HG02763 (cell line): ENCODE measurements around the gene USP17L21.
"Not testable (repeated sequence)": the region's sequence is repeated elsewhere in the genome, so short reads cannot be mapped to it uniquely, and the experiment has no call there.

ENCODE experiments used
- ATAC-seq: cut with Tn5 transposase; IDR thresholded peaks from one replicate; pipeline ENCODE4 v1.9.1; 2021; ENCODE audit warnings: mild to moderate bottlenecking, moderate library complexity; ENCODE audit not compliant: unreplicated experiment

USP17L21 gene, protein sequence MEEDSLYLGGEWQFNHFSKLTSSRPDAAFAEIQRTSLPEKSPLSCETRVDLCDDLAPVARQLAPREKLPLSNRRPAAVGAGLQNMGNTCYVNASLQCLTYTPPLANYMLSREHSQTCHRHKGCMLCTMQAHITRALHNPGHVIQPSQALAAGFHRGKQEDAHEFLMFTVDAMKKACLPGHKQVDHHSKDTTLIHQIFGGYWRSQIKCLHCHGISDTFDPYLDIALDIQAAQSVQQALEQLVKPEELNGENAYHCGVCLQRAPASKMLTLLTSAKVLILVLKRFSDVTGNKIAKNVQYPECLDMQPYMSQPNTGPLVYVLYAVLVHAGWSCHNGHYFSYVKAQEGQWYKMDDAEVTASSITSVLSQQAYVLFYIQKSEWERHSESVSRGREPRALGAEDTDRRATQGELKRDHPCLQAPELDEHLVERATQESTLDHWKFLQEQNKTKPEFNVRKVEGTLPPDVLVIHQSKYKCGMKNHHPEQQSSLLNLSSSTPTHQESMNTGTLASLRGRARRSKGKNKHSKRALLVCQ

DNA sequence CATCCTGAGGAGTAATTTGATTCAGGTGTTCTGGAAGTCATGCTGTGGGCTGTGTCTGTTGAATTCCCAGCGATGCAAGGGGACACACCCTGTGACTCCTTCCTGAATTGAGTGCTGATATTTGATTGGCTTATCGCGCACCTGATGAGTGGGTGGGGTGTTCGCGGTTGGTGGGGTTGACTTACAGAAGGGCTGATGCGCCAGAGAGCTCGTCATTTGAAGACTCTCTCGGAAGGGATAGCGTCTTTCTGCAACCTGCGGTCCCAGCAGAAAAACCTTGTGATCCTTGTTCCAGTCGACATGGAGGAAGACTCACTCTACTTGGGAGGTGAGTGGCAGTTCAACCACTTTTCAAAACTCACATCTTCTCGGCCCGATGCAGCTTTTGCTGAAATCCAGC is at the start of gene USP17L21:
TSS of gene USP17L21 (plus strand) at position 301 of the 400 bp plus-strand sequence. CDS start at position 301, 0 bp downstream.
- ATAC-seq = not testable (repeated sequence)

DNA sequence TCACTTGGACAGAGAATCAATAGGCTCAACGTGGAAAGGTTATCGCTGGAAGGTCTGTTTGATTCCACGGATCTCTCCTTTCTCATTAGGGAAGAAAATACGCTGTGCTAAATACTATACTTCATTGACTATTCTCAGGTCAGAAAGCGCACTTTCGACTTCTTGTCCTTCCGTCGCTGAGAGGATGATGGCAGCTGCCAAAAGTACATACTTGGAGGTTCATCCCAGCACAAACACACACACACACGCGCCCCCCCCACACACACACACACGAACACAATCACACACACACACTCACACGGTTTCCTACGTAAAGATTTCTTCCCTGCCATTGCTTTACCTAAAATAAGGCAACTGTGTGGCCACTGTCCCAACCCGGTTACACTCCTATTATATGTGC is 48.0 kb upstream of the USP17L21 start:
- not testable (repeated sequence) for ATAC-seq

DNA sequence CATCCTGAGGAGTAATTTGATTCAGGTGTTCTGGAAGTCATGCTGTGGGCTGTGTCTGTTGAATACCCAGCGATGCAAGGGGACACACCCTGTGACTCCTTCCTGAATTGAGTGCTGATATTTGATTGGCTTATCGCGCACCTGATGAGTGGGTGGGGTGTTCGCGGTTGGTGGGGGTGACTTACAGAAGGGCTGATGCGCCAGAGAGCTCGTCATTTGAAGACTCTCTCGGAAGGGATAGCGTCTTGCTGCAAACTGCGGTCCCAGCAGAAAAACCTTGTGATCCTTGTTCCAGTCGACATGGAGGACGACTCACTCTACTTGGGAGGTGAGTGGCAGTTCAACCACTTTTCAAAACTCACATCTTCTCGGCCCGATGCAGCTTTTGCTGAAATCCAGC is 47.6 kb upstream of the USP17L21 start, which contains the start of gene USP17L11:
TSS of gene USP17L11 (plus strand) at position 301 of the 400 bp plus-strand sequence. CDS start at position 301, 0 bp downstream.
- ATAC-seq = not testable (repeated sequence)

DNA sequence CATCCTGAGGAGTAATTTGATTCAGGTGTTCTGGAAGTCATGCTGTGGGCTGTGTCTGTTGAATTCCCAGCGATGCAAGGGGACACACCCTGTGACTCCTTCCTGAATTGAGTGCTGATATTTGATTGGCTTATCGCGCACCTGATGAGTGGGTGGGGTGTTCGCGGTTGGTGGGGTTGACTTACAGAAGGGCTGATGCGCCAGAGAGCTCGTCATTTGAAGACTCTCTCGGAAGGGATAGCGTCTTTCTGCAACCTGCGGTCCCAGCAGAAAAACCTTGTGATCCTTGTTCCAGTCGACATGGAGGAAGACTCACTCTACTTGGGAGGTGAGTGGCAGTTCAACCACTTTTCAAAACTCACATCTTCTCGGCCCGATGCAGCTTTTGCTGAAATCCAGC is 42.8 kb upstream of the USP17L21 start, which contains the start of gene USP17L12:
TSS of gene USP17L12 (plus strand) at position 301 of the 400 bp plus-strand sequence. CDS start at position 301, 0 bp downstream.
- ATAC-seq = not testable (repeated sequence)

DNA sequence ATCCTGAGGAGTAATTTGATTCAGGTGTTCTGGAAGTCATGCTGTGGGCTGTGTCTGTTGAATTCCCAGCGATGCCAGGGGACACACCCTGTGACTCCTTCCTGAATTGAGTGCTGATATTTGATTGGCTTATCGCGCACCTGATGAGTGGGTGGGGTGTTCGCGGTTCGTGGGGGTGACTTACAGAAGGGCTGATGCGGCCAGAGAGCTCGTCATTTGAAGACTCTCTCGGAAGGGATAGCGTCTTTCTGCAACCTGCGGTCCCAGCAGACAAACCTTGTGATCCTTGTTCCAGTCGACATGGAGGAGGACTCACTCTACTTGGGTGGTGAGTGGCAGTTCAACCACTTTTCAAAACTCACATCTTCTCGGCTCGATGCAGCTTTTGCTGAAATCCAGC is 38.1 kb upstream of the USP17L21 start, which contains the start of gene USP17L13:
TSS of gene USP17L13 (plus strand) at position 301 of the 400 bp plus-strand sequence. CDS start at position 301, 0 bp downstream.
- ATAC-seq = not testable (repeated sequence)

DNA sequence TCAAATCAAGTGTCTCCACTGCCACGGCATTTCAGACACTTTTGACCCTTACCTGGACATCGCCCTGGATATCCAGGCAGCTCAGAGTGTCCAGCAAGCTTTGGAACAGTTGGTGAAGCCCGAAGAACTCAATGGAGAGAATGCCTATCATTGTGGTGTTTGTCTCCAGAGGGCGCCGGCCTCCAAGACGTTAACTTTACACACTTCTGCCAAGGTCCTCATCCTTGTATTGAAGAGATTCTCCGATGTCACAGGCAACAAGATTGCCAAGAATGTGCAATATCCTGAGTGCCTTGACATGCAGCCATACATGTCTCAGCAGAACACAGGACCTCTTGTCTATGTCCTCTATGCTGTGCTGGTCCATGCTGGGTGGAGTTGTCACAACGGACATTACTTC is 32.4 kb upstream of the USP17L21 start:
- not testable (repeated sequence) for ATAC-seq

DNA sequence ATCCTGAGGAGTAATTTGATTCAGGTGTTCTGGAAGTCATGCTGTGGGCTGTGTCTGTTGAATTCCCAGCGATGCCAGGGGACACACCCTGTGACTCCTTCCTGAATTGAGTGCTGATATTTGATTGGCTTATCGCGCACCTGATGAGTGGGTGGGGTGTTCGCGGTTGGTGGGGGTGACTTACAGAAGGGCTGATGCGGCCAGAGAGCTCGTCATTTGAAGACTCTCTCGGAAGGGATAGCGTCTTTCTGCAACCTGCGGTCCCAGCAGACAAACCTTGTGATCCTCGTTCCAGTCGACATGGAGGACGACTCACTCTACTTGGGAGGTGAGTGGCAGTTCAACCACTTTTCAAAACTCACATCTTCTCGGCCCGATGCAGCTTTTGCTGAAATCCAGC is 28.6 kb upstream of the USP17L21 start, which contains the start of gene USP17L15:
TSS of gene USP17L15 (plus strand) at position 301 of the 400 bp plus-strand sequence. CDS start at position 301, 0 bp downstream.
- ATAC-seq = not testable (repeated sequence)

DNA sequence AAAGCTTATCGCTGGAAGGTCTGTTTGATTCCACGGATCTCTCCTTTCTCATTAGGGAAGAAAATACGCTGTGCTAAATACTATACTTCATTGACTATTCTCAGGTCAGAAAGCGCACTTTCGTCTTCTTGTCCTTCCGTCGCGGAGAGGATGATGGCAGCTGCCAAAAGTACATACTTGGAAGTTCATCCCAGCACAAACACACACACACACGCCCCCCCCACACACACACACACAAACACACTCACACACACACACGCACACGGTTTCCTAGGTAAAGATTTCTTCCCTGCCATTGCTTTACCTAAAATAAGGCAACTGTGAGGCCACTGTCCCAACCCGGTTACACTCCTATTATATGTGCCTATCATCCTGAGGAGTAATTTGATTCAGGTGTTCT is 24.2 kb upstream of the USP17L21 start:
- ATAC-seq = not testable (repeated sequence)

DNA sequence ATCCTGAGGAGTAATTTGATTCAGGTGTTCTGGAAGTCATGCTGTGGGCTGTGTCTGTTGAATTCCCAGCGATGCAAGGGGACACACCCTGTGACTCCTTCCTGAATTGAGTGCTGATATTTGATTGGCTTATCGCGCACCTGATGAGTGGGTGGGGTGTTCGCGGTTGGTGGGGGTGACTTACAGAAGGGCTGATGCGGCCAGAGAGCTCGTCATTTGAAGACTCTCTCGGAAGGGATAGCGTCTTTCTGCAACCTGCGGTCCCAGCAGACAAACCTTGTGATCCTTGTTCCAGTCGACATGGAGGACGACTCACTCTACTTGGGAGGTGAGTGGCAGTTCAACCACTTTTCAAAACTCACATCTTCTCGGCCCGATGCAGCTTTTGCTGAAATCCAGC is 19.1 kb upstream of the USP17L21 start, which contains the start of gene USP17L17:
TSS of gene USP17L17 (plus strand) at position 301 of the 400 bp plus-strand sequence. CDS start at position 301, 0 bp downstream.
- not testable (repeated sequence) for ATAC-seq

DNA sequence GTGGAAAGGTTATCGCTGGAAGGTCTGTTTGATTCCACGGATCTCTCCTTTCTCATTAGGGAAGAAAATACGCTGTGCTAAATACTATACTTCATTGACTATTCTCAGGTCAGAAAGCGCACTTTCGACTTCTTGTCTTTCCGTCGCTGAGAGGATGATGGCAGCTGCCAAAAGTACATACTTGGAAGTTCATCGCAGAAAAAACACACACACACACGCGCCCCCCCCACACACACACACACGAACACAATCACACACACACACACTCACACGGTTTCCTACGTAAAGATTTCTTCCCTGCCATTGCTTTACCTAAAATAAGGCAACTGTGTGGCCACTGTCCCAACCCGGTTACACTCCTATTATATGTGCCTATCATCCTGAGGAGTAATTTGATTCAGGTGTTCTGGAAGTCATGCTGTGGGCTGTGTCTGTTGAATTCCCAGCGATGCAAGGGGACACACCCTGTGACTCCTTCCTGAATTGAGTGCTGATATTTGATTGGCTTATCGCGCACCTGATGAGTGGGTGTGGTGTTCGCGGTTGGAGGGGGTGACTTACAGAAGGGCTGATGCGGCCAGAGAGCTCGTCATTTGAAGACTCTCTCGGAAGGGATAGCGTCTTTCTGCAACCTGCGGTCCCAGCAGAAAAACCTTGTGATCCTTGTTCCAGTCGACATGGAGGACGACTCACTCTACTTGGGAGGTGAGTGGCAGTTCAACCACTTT is 14.6 kb upstream of the USP17L21 start, which contains the start of gene USP17L18:
TSS of gene USP17L18 (plus strand) at position 678 of the 728 bp plus-strand sequence. CDS start at position 678, 0 bp downstream.
- not testable (repeated sequence) for ATAC-seq

DNA sequence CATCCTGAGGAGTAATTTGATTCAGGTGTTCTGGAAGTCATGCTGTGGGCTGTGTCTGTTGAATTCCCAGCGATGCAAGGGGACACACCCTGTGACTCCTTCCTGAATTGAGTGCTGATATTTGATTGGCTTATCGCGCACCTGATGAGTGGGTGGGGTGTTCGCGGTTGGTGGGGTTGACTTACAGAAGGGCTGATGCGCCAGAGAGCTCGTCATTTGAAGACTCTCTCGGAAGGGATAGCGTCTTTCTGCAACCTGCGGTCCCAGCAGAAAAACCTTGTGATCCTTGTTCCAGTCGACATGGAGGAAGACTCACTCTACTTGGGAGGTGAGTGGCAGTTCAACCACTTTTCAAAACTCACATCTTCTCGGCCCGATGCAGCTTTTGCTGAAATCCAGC is 9.6 kb upstream of the USP17L21 start, which contains the start of gene USP17L19:
TSS of gene USP17L19 (plus strand) at position 301 of the 400 bp plus-strand sequence. CDS start at position 301, 0 bp downstream.
- ATAC-seq = not testable (repeated sequence)

DNA sequence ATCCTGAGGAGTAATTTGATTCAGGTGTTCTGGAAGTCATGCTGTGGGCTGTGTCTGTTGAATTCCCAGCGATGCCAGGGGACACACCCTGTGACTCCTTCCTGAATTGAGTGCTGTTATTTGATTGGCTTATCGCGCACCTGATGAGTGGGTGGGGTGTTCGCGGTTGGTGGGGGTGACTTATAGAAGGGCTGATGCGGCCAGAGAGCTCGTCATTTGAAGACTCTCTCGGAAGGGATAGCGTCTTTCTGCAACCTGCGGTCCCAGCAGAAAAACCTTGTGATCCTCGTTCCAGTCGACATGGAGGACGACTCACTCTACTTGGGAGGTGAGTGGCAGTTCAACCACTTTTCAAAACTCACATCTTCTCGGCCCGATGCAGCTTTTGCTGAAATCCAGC is 4.8 kb upstream of the USP17L21 start, which contains the start of gene USP17L20:
TSS of gene USP17L20 (plus strand) at position 301 of the 400 bp plus-strand sequence. CDS start at position 301, 0 bp downstream.
- ATAC-seq = not testable (repeated sequence)

DNA sequence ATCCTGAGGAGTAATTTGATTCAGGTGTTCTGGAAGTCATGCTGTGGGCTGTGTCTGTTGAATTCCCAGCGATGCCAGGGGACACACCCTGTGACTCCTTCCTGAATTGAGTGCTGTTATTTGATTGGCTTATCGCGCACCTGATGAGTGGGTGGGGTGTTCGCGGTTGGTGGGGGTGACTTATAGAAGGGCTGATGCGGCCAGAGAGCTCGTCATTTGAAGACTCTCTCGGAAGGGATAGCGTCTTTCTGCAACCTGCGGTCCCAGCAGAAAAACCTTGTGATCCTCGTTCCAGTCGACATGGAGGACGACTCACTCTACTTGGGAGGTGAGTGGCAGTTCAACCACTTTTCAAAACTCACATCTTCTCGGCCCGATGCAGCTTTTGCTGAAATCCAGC is 4.6 kb downstream of the USP17L21 start, which contains the start of gene USP17L22:
TSS of gene USP17L22 (plus strand) at position 301 of the 400 bp plus-strand sequence. CDS start at position 301, 0 bp downstream.
- not testable (repeated sequence) for ATAC-seq

DNA sequence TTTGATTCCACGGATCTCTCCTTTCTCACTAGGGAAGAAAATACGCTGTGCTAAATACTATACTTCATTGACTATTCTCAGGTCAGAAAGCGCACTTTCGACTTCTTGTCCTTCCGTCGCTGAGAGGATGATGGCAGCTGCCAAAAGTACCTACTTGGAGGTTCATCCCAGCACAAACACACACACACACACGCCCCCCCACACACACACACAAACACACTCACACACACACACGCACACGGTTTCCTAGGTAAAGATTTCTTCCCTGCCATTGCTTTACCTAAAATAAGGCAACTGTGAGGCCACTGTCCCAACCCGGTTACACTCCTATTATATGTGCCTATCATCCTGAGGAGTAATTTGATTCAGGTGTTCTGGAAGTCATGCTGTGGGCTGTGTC is 9.0 kb downstream of the USP17L21 start:
- ATAC-seq = not testable (repeated sequence)
